ENCODE data around the gene NEUROD2. TPM values are rescaled to one million over a fixed set of nuclear protein-coding genes. Genes with fewer than 3 reads are reported as not detected.

NEUROD2 gene
- total RNA-seq, 1 experiment from 2014 or later = not detected

GRCh38 chr17:39595294-39595693, 12.4 kb downstream of the NEUROD2 start:
- CTCF ChIA-PET = no interaction called here
- POLR2A ChIA-PET = interaction anchor here (0.6 kb wide), 1 partner anchor 11 kb away, joined by 3 read pairs; no protein-coding TSS in a partner anchor
- H3K27ac ChIP-seq (ENCODE audit: low read length) = no peak overlapping the region
- no peak for ATAC-seq
- in situ Hi-C loops (cut with HindIII; ENCODE audit: low pct_unique_long_range_greater_than_20kb, low sequenced_read_pairs) (no loop called here), intact Hi-C loops (cut with micrococcal nuclease; ENCODE audit: unreplicated experiment) (no loop called here)
- H3K9me3 ChIP-seq (ENCODE audit: control insufficient read depth, insufficient read depth, low read depth, low read length) = no peaks in the 10 kb centered on the region
- no peaks in the 10 kb centered on the region for H3K36me3 ChIP-seq (ENCODE audit: control insufficient read depth, insufficient read depth, low read length)
- no TSS peak for BruUV-seq (replicated peaks)
- no peak overlapping the region for H3K4me3 ChIP-seq (ENCODE audit: low read depth in 2 of 2, low read length in 2 of 2)
- peaks cover 12% of the 10 kb centered on the region; the same call in 1 of the 2 replicates for H3K4me1 ChIP-seq (ENCODE audit: control insufficient read depth, insufficient read depth, low read length)
- DNase-seq (ENCODE audit: low read depth, low spot score) = no peak
- TF ChIP-seq SIN3A (IDR thresholded peaks at IDR 0.05; ENCODE audit: borderline replicate concordance, insufficient read depth, low read depth, low read length) (no peak), TCF7L2 (IDR thresholded peaks at IDR 0.05; ENCODE audit: low read depth, low read length) (no peak), REST (IDR thresholded peaks at IDR 0.05; ENCODE audit: insufficient read depth in 1 of 2, low read depth in 2 of 2, low read length in 1 of 2) (no peak), POLR2AphosphoS5 (IDR thresholded peaks at IDR 0.05; ENCODE audit: low read depth, low read length) (no peak), CTCF (IDR thresholded peaks at IDR 0.05) (no peak)
- peaks cover 14% of the 10 kb centered on the region; the same call in 1 of the 2 replicates for H3K27me3 ChIP-seq (ENCODE audit: control insufficient read depth, insufficient read depth, low read length)

GRCh38 chr17:39593371-39593770, 14.3 kb downstream of the NEUROD2 start:
- Histone ChIP-seq H3K4me1 (ENCODE audit: control insufficient read depth, insufficient read depth, low read length) (0 out of 2 replicates have a peak, but pooled peaks cover 3% of the 10 kb centered on the region), H3K9me3 (ENCODE audit: control insufficient read depth, insufficient read depth, low read depth, low read length) (no peaks in the 10 kb centered on the region), H3K4me3 (ENCODE audit: low read depth in 2 of 2, low read length in 2 of 2) (no peak overlapping the region), H3K27ac (ENCODE audit: low read length) (no peak overlapping the region), H3K36me3 (ENCODE audit: control insufficient read depth, insufficient read depth, low read length) (no peaks in the 10 kb centered on the region), H3K27me3 (ENCODE audit: control insufficient read depth, insufficient read depth, low read length) (peaks cover 6% of the 10 kb centered on the region; the same call in 1 of the 2 replicates)
- no peak for TF ChIP-seq REST (IDR thresholded peaks at IDR 0.05; ENCODE audit: insufficient read depth in 1 of 2, low read depth in 2 of 2, low read length in 1 of 2)
- no peak for TF ChIP-seq SIN3A (IDR thresholded peaks at IDR 0.05; ENCODE audit: borderline replicate concordance, insufficient read depth, low read depth, low read length)
- no TSS peak for BruUV-seq (replicated peaks)
- ChIA-PET CTCF (no interaction called here), POLR2A (no interaction called here)
- DNase-seq (ENCODE audit: low read depth, low spot score) = no peak
- no peak for ATAC-seq
- intact Hi-C loops (cut with micrococcal nuclease; ENCODE audit: unreplicated experiment) = no loop called here
- in situ Hi-C loops (cut with HindIII; ENCODE audit: low pct_unique_long_range_greater_than_20kb, low sequenced_read_pairs) = no loop called here
